GM18870 (cell line): ENCODE data around the gene ZNF621.

Experiments
- ATAC-seq: cut with Tn5 transposase; IDR thresholded peaks from one replicate; pipeline ENCODE4 v1.9.1; 2021; ENCODE audit warnings: moderate library complexity; ENCODE audit not compliant: unreplicated experiment

The ZNF621 gene

GRCh38 chr3:40524568-40525285, at the start of gene ZNF621:
Gene ZNF621, plus strand, starts transcription at chr3:40524960. Its CDS starts 881 bp downstream, at chr3:40525841.
- ATAC-seq: peak; percentile 75

- ATAC-seq: no peak
Observed at GRCh38 chr3:40476478-40477470, 48.0 kb upstream of the ZNF621 start, which contains the start of gene ZNF619. Gene ZNF619, plus strand, starts transcription at chr3:40477122. Its CDS starts 858 bp downstream, at chr3:40477980.

GRCh38 chr3:40477666-40478065, 47.1 kb upstream of the ZNF621 start:
- ATAC-seq: no peak

GRCh38 chr3:40487172-40487571, 37.6 kb upstream of the ZNF621 start:
- no peak for ATAC-seq

GRCh38 chr3:40490916-40491315, 33.8 kb upstream of the ZNF621 start:
- no peak for ATAC-seq

GRCh38 chr3:40494698-40495097, 30.1 kb upstream of the ZNF621 start:
- no peak for ATAC-seq

- ATAC-seq: no peak
Observed at GRCh38 chr3:40497288-40497687, 27.5 kb upstream of the ZNF621 start.

GRCh38 chr3:40499952-40500351, 24.8 kb upstream of the ZNF621 start:
- ATAC-seq: no peak

- ATAC-seq: no peak
Observed at GRCh38 chr3:40502034-40502433, 22.7 kb upstream of the ZNF621 start.

GRCh38 chr3:40504636-40505430, 19.9 kb upstream of the ZNF621 start:
- no peak for ATAC-seq

- ATAC-seq: peak; percentile 63
Observed at GRCh38 chr3:40505599-40506462, 18.9 kb upstream of the ZNF621 start, which contains the start of gene ZNF620. Gene ZNF620, plus strand, starts transcription at chr3:40506039. Its CDS starts 314 bp downstream, at chr3:40506353.

GRCh38 chr3:40511031-40511718, 13.6 kb upstream of the ZNF621 start:
- no peak for ATAC-seq

- ATAC-seq: no peak
Observed at GRCh38 chr3:40516201-40516600, 8.6 kb upstream of the ZNF621 start.

- ATAC-seq: no peak
Observed at GRCh38 chr3:40518067-40518466, 6.7 kb upstream of the ZNF621 start.

GRCh38 chr3:40518848-40519247, 5.9 kb upstream of the ZNF621 start:
- ATAC-seq: no peak

GRCh38 chr3:40521254-40521653, 3.5 kb upstream of the ZNF621 start:
- ATAC-seq: no peak

GRCh38 chr3:40523781-40524180, 979 bp upstream of the ZNF621 start:
- ATAC-seq: no peak

- ATAC-seq: peak; percentile 21
Observed at GRCh38 chr3:40524222-40524567, 565 bp upstream of the ZNF621 start.

GRCh38 chr3:40528426-40528825, 3.7 kb downstream of the ZNF621 start:
- ATAC-seq: no peak
